ENCODE data around the gene APPL2.

- TF ChIP-seq POLR2AphosphoS5 (IDR thresholded peaks at IDR 0.05; ENCODE audit: borderline replicate concordance, low read depth, low read length) (no peak), EZH2 (IDR thresholded peaks at IDR 0.05) (no peak)
These were observed 77.1 kb downstream of the APPL2 start for GRCh38 chr12:105158876-105159275.

All from SK-N-MC (cell line).